Tibial artery (tissue), 4 donors: Measurements from ENCODE around the gene STK38L.
"Not testable (repeated sequence)": the region's sequence is repeated elsewhere in the genome, so short reads cannot be mapped to it uniquely, and the experiment has no call there.

ENCODE experiments used
- DNase-seq, 2 donors: peaks; one replicate each; pipeline ENCODE4 v3.0.0-alpha.2; 2019
- H3K27ac ChIP-seq, 2 donors: fragments of 200-600 bp; sonication (generic) in 1 of 2; 1 replicate in 1 of 2; 2 replicates in 1 of 2; pipeline ENCODE4 v1.5.1; 2018 to 2019; ENCODE audit warnings: mild to moderate bottlenecking in 1 of 2
- H3K27me3 ChIP-seq, 2 donors: fragments of 200-600 bp; sonication (generic) in 1 of 2; one replicate each; pipeline versions ENCODE4 v1.5.1 to v1.6.0; 2016 to 2019
- H3K36me3 ChIP-seq, 3 donors: fragments of 200-600 bp; sonication (generic) in 2 of 3; one replicate each; pipeline ENCODE4 v1.5.1; 2016 to 2019; ENCODE audit warnings: mild to moderate bottlenecking in 2 of 3
- H3K4me1 ChIP-seq, 4 donors: fragments of 200-600 bp; sonication (generic) in 2 of 4; 1 replicate in 3 of 4; 2 replicates in 1 of 4; pipeline ENCODE4 v1.5.1; 2016 to 2019
- H3K4me3 ChIP-seq, 2 donors: fragments of 200-600 bp; sonication (generic) in 1 of 2; 1 replicate in 1 of 2; 2 replicates in 1 of 2; pipeline ENCODE4 v1.5.1; 2018 to 2019; ENCODE audit warnings: mild to moderate bottlenecking in 2 of 2
- H3K9me3 ChIP-seq, 3 donors: fragments of 200-600 bp; sonication (generic) in 1 of 3; one replicate each; pipeline ENCODE4 v1.5.1; 2016 to 2019
- CTCF ChIP-seq, 2 experiments: fragments of 200-600 bp in 1 of 2; fragments of 450-650 bp in 1 of 2; IDR thresholded peaks; one replicate each; pipeline ENCODE4 v1.5.1; 2017 to 2019; ENCODE audit warnings: antibody characterized with exemption in 2 of 2, mild to moderate bottlenecking in 1 of 2, moderate library complexity in 1 of 2
- intact Hi-C: fragments of 100-400 bp; cut with DNase I; formaldehyde crosslinking; loops from one replicate; pipeline ENCODE4 v1.15.0; 2023; ENCODE audit warnings: low total_unique reads

STK38L gene

GRCh38 chr12:27220055-27220987, 23.8 kb upstream of the STK38L start:
- Histone ChIP-seq H3K27me3 (no peaks in the 10 kb centered on the region), H3K9me3 (no peaks in the 10 kb centered on the region), H3K36me3 (no peaks in the 10 kb centered on the region), H3K27ac (peak overlapping the region in 1 of 2 donors; percentile 30), H3K4me3 (no peak overlapping the region), H3K4me1 (peaks cover 0 to 13% (median 0%) of the 10 kb centered on the region in 4 donors)
- TF ChIP-seq CTCF (IDR thresholded peaks at IDR 0.05) = no peak
- no peak for DNase-seq
- intact Hi-C loops = no loop called here

- Histone ChIP-seq H3K4me1 (peaks cover 0 to 17% (median under 1%) of the 10 kb centered on the region in 4 donors), H3K27ac (no peak overlapping the region), H3K27me3 (no peaks in the 10 kb centered on the region), H3K4me3 (no peak overlapping the region), H3K36me3 (no peaks in the 10 kb centered on the region), H3K9me3 (no peaks in the 10 kb centered on the region)
- no peak for TF ChIP-seq CTCF (IDR thresholded peaks at IDR 0.05)
- intact Hi-C loops = no loop called here
- DNase-seq = no peak
Observed at GRCh38 chr12:27220988-27221345, 23.1 kb upstream of the STK38L start.

GRCh38 chr12:27221625-27222387, 22.3 kb upstream of the STK38L start:
- intact Hi-C loops = no loop called here
- Histone ChIP-seq H3K27ac (no peak overlapping the region), H3K27me3 (no peaks in the 10 kb centered on the region), H3K4me3 (no peak overlapping the region), H3K4me1 (peaks cover 0 to 26% (median 8%) of the 10 kb centered on the region in 4 donors), H3K9me3 (no peaks in the 10 kb centered on the region), H3K36me3 (no peaks in the 10 kb centered on the region)
- no peak for TF ChIP-seq CTCF (IDR thresholded peaks at IDR 0.05)
- peak in 1 of 2 donors; percentile 26 for DNase-seq

GRCh38 chr12:27226407-27226929, 17.6 kb upstream of the STK38L start:
- Histone ChIP-seq H3K4me3 (no peak overlapping the region), H3K27ac (peak overlapping the region; percentile 55 to 59), H3K36me3 (no peaks in the 10 kb centered on the region), H3K4me1 (peaks cover 0 to 14% (median 9%) of the 10 kb centered on the region in 4 donors), H3K27me3 (no peaks in the 10 kb centered on the region), H3K9me3 (no peaks in the 10 kb centered on the region)
- no peak for TF ChIP-seq CTCF (IDR thresholded peaks at IDR 0.05)
- intact Hi-C loops = no loop called here
- DNase-seq = no peak

- intact Hi-C loops = no loop called here
- Histone ChIP-seq H3K36me3 (no peaks in the 10 kb centered on the region), H3K9me3 (no peaks in the 10 kb centered on the region), H3K4me1 (peaks cover 0 to 22% (median 9%) of the 10 kb centered on the region in 4 donors), H3K4me3 (no peak overlapping the region), H3K27me3 (no peaks in the 10 kb centered on the region), H3K27ac (no peak overlapping the region)
- TF ChIP-seq CTCF (IDR thresholded peaks at IDR 0.05) = no peak
- no peak for DNase-seq
Observed at GRCh38 chr12:27229367-27229766, 14.7 kb upstream of the STK38L start.

GRCh38 chr12:27231374-27231773, 12.7 kb upstream of the STK38L start:
- H3K4me1 ChIP-seq = peaks cover 0 to 14% (median 4%) of the 10 kb centered on the region in 4 donors
- H3K27ac ChIP-seq, H3K9me3 ChIP-seq, intact Hi-C loops, H3K4me3 ChIP-seq, H3K36me3 ChIP-seq, DNase-seq, H3K27me3 ChIP-seq: not testable (repeated sequence)
